T-helper 1 cell treated with Interleukin-12 subunit alpha and Interleukin-12 subunit beta and Interleukin-4 antibody, amounts not matched to agents 30 μg/mL and 1 μg/mL, for 36 hours (primary cell): Measurements from ENCODE around the gene GLRA3.
"Not testable (repeated sequence)": the region's sequence is repeated elsewhere in the genome, so short reads cannot be mapped to it uniquely, and the experiment has no call there.

ENCODE experiments used
- H3K27ac Mint-ChIP-seq: one replicate; pipeline ENCODE4 v1.8.0; 2021; ENCODE audit warnings: mild to moderate bottlenecking, mixed read lengths
- H3K27me3 Mint-ChIP-seq: one replicate; pipeline ENCODE4 v1.8.0; 2021; ENCODE audit warnings: low read depth, mixed read lengths
- H3K36me3 Mint-ChIP-seq: one replicate; pipeline ENCODE4 v1.8.0; 2021; ENCODE audit warnings: low read depth, mixed read lengths
- H3K4me1 Mint-ChIP-seq: one replicate; pipeline ENCODE4 v1.8.0; 2021; ENCODE audit warnings: low read depth, mixed read lengths
- H3K4me3 Mint-ChIP-seq: one replicate; pipeline ENCODE4 v1.8.0; 2021; ENCODE audit warnings: mild to moderate bottlenecking, moderate library complexity, mixed read lengths
- H3K9me3 Mint-ChIP-seq: one replicate; pipeline ENCODE4 v1.8.0; 2021; ENCODE audit warnings: mixed read lengths

The GLRA3 gene

DNA sequence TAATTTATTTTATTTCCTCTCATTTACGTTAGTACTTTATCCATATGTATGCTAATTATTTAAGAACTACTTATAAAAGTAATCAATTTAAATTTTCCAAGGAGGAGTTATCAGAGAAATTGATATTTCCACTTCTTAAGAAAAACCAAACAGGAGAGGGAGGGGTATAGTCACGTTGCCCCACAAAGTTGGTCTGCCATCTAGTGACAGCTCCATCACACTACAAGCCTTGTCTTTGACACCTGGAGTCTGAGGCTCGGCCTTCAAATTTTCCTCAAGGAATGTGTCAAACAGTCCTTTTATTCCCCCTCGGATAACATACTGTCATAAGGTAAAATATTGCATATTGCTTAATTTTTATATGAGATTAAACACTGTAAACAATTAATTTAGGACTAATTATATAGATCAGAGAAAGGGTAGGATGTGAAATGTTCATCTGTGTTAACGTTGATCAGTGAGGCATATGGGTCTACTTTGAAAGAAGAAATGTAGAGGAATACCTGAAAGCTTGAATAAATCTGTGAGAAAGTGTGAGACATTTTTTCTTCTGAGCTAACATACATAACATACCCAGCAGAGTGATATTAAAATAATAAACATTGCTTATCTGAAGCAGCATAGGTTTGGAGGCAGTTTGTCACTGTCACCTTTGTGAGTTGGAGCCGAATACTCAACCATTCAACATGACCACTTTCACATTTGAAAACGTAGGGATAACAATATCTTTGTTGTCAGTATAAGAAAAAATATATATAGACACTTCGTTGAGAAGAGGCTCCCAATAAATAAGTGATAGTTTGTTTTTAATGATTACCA is 114.4 kb downstream of the GLRA3 start:
- no peaks in the 10 kb centered on the region for H3K36me3 Mint-ChIP-seq
- H3K4me3 Mint-ChIP-seq: no peak overlapping the region
- no peaks in the 10 kb centered on the region for H3K27me3 Mint-ChIP-seq
- no peaks in the 10 kb centered on the region for H3K9me3 Mint-ChIP-seq
- no peak overlapping the region for H3K27ac Mint-ChIP-seq
- H3K4me1 Mint-ChIP-seq: no peaks in the 10 kb centered on the region

GRCh38 chr4:174713821-174714220 is 115.2 kb downstream of the GLRA3 start:
- no peaks in the 10 kb centered on the region for H3K4me1 Mint-ChIP-seq
- no peak overlapping the region for H3K4me3 Mint-ChIP-seq
- H3K36me3 Mint-ChIP-seq: no peaks in the 10 kb centered on the region
- H3K27me3 Mint-ChIP-seq: no peaks in the 10 kb centered on the region
- no peaks in the 10 kb centered on the region for H3K9me3 Mint-ChIP-seq
- H3K27ac Mint-ChIP-seq: no peak overlapping the region

DNA sequence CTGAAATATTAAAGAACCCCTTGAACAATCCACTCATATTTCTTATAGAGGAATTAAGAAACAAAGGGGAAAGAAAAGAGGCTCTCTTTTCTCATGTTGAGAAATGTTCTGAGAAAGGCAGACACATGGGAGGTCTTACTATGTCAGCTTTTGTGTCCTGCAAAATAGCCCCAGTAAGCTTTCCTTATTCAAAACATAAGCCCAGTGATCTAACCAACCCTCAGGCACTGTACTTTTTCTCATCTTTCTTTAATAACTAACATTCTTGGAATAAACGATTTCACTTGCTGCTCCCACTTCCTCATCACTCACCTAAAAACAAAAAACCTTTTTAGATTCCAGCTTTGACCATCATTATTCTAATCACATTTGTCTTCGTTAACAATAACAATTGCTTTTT is 115.9 kb downstream of the GLRA3 start:
- no peaks in the 10 kb centered on the region for H3K4me1 Mint-ChIP-seq
- H3K27ac Mint-ChIP-seq: no peak overlapping the region
- H3K27me3 Mint-ChIP-seq: no peaks in the 10 kb centered on the region
- H3K4me3 Mint-ChIP-seq: no peak overlapping the region
- no peaks in the 10 kb centered on the region for H3K9me3 Mint-ChIP-seq
- no peaks in the 10 kb centered on the region for H3K36me3 Mint-ChIP-seq

GRCh38 chr4:174709526-174709925 is 119.5 kb downstream of the GLRA3 start:
- Mint-ChIP-seq H3K36me3 (no peaks in the 10 kb centered on the region), H3K9me3 (no peaks in the 10 kb centered on the region), H3K27ac (no peak overlapping the region), H3K4me3 (no peak overlapping the region), H3K27me3 (no peaks in the 10 kb centered on the region), H3K4me1 (no peaks in the 10 kb centered on the region)

- Mint-ChIP-seq H3K36me3 (no peaks in the 10 kb centered on the region), H3K27ac (no peak overlapping the region), H3K9me3 (no peaks in the 10 kb centered on the region), H3K27me3 (no peaks in the 10 kb centered on the region), H3K4me1 (no peaks in the 10 kb centered on the region), H3K4me3 (no peak overlapping the region)
These were observed 120.7 kb downstream of the GLRA3 start for GRCh38 chr4:174708381-174708780.

GRCh38 chr4:174707902-174708301 is 121.1 kb downstream of the GLRA3 start:
- Mint-ChIP-seq H3K27me3 (no peaks in the 10 kb centered on the region), H3K27ac (no peak overlapping the region), H3K9me3 (no peaks in the 10 kb centered on the region), H3K4me1 (no peaks in the 10 kb centered on the region), H3K4me3 (no peak overlapping the region), H3K36me3 (no peaks in the 10 kb centered on the region)

- Mint-ChIP-seq H3K36me3 (no peaks in the 10 kb centered on the region), H3K9me3 (no peaks in the 10 kb centered on the region), H3K4me1 (no peaks in the 10 kb centered on the region), H3K27ac (no peak overlapping the region), H3K27me3 (no peaks in the 10 kb centered on the region), H3K4me3 (no peak overlapping the region)
These were observed 121.9 kb downstream of the GLRA3 start for GRCh38 chr4:174707051-174707676.

- no peak overlapping the region for H3K27ac Mint-ChIP-seq
- H3K9me3 Mint-ChIP-seq: no peaks in the 10 kb centered on the region
- H3K4me3 Mint-ChIP-seq: no peak overlapping the region
- no peaks in the 10 kb centered on the region for H3K36me3 Mint-ChIP-seq
- no peaks in the 10 kb centered on the region for H3K27me3 Mint-ChIP-seq
- H3K4me1 Mint-ChIP-seq: no peaks in the 10 kb centered on the region
These were observed 126.0 kb downstream of the GLRA3 start for GRCh38 chr4:174702979-174703478.

- Mint-ChIP-seq H3K27ac (no peak overlapping the region), H3K36me3 (no peaks in the 10 kb centered on the region), H3K4me3 (no peak overlapping the region), H3K9me3 (no peaks in the 10 kb centered on the region), H3K4me1 (no peaks in the 10 kb centered on the region), H3K27me3 (no peaks in the 10 kb centered on the region)
These were observed 129.4 kb downstream of the GLRA3 start for GRCh38 chr4:174699654-174700053.

DNA sequence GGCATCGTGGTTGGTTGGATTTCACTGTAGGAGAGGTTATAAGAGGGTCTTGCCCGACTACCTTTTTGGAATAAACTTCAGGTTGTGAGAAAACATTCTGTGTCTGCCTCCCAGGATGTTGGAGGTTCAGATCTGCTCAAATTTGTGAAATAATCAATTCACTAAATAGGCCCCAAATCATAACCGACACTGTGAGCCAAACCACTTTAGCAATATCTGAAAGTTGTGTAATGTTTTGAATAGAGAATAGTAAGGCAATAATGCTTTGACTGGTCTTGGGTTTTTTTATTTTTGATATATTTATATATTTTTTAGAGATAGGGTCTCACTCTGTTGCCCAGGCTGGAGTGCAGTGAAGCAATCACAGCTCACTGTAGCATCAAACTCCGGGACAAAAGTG is 131.2 kb downstream of the GLRA3 start:
- Mint-ChIP-seq H3K9me3 (no peaks in the 10 kb centered on the region), H3K4me1 (no peaks in the 10 kb centered on the region), H3K36me3 (no peaks in the 10 kb centered on the region), H3K4me3 (no peak overlapping the region), H3K27me3 (no peaks in the 10 kb centered on the region), H3K27ac (no peak overlapping the region)

DNA sequence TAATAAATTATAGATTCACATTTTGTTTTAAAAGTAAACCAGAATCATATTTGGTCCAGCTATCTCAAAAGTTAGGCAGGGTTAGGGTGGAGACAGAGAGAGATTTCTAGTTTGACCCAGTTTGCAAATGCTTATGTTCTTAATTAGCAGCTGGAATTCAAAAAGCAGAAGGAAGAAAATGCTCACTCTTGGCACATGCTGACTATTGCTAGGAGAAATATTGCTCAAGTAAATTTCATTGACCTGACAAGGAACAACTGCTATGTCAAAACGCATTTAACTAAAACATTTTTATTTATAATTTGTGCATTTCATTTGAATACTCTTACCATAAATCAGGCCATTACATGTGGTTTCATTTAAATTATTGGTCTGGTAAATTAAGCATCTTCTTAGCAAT is 131.8 kb downstream of the GLRA3 start:
- Mint-ChIP-seq H3K4me1 (no peaks in the 10 kb centered on the region), H3K36me3 (no peaks in the 10 kb centered on the region), H3K4me3 (no peak overlapping the region), H3K27me3 (no peaks in the 10 kb centered on the region), H3K27ac (no peak overlapping the region), H3K9me3 (no peaks in the 10 kb centered on the region)

DNA sequence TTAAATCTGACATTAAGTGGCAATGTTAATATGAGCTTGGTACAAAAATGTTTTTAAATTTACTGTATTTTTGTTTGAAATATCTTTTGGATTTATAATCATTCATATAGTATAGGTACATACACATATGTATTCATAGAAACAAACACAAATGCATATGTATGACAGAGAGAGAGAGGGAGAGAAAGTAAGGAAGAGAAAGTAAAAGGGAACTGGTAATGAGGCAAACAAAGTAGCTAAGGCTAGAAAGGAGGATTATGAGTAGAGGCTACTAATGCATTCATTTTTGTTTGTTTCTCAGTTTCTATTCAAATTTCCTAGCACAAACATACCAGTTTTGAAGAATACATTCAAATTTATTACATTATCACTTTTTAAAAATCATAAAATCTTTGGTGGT is 132.4 kb downstream of the GLRA3 start:
- Mint-ChIP-seq H3K4me3 (no peak overlapping the region), H3K9me3 (no peaks in the 10 kb centered on the region), H3K36me3 (no peaks in the 10 kb centered on the region), H3K27ac (no peak overlapping the region), H3K27me3 (no peaks in the 10 kb centered on the region), H3K4me1 (no peaks in the 10 kb centered on the region)

DNA sequence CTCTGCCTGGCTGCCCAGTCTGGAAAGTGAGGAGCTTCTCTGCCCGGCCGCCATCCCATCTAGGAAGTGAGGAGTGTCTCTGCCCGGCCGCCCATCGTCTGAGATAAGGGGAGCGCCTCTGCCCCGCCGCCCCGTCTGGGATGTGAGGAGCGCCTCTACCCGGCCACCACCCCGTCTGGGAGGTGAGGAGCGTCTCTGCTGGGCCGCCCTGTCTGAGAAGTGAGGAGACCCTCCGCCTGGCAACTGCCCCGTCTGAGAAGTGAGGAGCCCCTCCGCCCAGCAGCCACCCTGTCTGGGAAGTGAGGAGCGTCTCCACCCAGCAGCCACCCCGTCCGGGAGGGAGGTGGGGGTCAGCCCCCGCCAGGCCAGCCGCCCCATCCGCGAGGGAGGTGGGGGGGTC is 137.2 kb downstream of the GLRA3 start:
- H3K9me3 Mint-ChIP-seq: peaks cover 13% of the 10 kb centered on the region
- not testable (repeated sequence) for H3K4me1 Mint-ChIP-seq, H3K27me3 Mint-ChIP-seq, H3K27ac Mint-ChIP-seq, H3K36me3 Mint-ChIP-seq, H3K4me3 Mint-ChIP-seq

GRCh38 chr4:174690665-174691064 is 138.4 kb downstream of the GLRA3 start:
- Mint-ChIP-seq H3K27ac (no peak overlapping the region), H3K9me3 (peaks cover 13% of the 10 kb centered on the region), H3K4me1 (no peaks in the 10 kb centered on the region), H3K36me3 (no peaks in the 10 kb centered on the region), H3K4me3 (no peak overlapping the region), H3K27me3 (no peaks in the 10 kb centered on the region)

GRCh38 chr4:174689618-174690017 is 139.4 kb downstream of the GLRA3 start:
- no peak overlapping the region for H3K4me3 Mint-ChIP-seq
- H3K36me3 Mint-ChIP-seq: no peaks in the 10 kb centered on the region
- H3K27me3 Mint-ChIP-seq: no peaks in the 10 kb centered on the region
- no peak overlapping the region for H3K27ac Mint-ChIP-seq
- no peaks in the 10 kb centered on the region for H3K4me1 Mint-ChIP-seq
- peaks cover 13% of the 10 kb centered on the region for H3K9me3 Mint-ChIP-seq
